ENCODE measurements around the gene STX4.

- TF ChIP-seq CTCF (conservative IDR thresholded peaks at IDR 0.05 in 1 of 2, IDR thresholded peaks at IDR 0.05 in 1 of 2; ENCODE audit: extremely low read depth in 1 of 2, insufficient read depth in 1 of 2, low read depth in 1 of 2, low read length in 2 of 2) (no peak), EZH2 (IDR thresholded peaks at IDR 0.05; ENCODE audit: borderline replicate concordance, low read length) (no peak)
These were observed 37.4 kb upstream of the STX4 start for GRCh38 chr16:30995927-30996323.
